Esophagus squamous epithelium (tissue), 4 donors: Measurements from ENCODE around the gene STX1B.
A peak's percentile ranks its signal among the peaks of the same experiment; 100 is the strongest.

Experiments
- CTCF ChIP-seq, 6 experiments: fragments of 450-650 bp in 4 of 6; fragments of 200-600 bp in 2 of 6; sonication (generic) in 2 of 6; IDR thresholded peaks; one replicate each; pipeline ENCODE4 v1.5.1; 2016 to 2019; ENCODE audit warnings: antibody characterized with exemption in 6 of 6, mild to moderate bottlenecking in 4 of 6, moderate library complexity in 4 of 6
- POLR2A ChIP-seq, 4 donors: fragments of 450-650 bp; IDR thresholded peaks; one replicate each; pipeline ENCODE4 v1.6.1; 2017; ENCODE audit warnings: antibody characterized with exemption in 4 of 4, mild to moderate bottlenecking in 4 of 4, moderate library complexity in 3 of 4

- no peak for TF ChIP-seq CTCF (IDR thresholded peaks at IDR 0.05)
- TF ChIP-seq POLR2A (IDR thresholded peaks at IDR 0.05) = peak in 2 of 4 donors; percentile 9 to 52
These were observed 23.5 kb upstream of the STX1B start for GRCh38 chr16:31033709-31034492.
